AG04450 (cell line): Measurements from ENCODE around the gene C19orf12. TPM values are rescaled to one million over a fixed set of nuclear protein-coding genes. Genes with fewer than 3 reads are reported as not detected.

Experiments used
- CTCF ChIA-PET: fragments of 300-600, 350-600 bp; formaldehyde crosslinking; extraction: SDS; loops from one replicate; lab custom pipeline; 2022; ENCODE audit warnings: antibody characterized with exemption, inconsistent platforms; lab: Charles Lee
- POLR2A ChIA-PET: fragments of 350-600 bp; formaldehyde crosslinking; extraction: SDS; loops from one replicate; lab custom pipeline; 2021; ENCODE audit warnings: antibody characterized with exemption, inconsistent platforms; lab: Yijun Ruan, JAX
- DNase-seq: peaks from one replicate; pipeline ENCODE4 v3.0.0-alpha.2; 2011; ENCODE audit warnings: low read depth, low spot score
- H3K27ac ChIP-seq: one replicate; pipeline ENCODE4 v1.5.1; 2012; ENCODE audit warnings: low read depth, low read length, control low read depth
- H3K27me3 ChIP-seq: one replicate; pipeline ENCODE4 v1.6.0; 2012; ENCODE audit warnings: low read length; ENCODE audit not compliant: control insufficient read depth, insufficient read depth
- H3K4me3 ChIP-seq: 2 replicates; pipeline ENCODE4 v1.5.1; 2011; ENCODE audit warnings: mild to moderate bottlenecking, low read depth, low read length, control low read depth
- H3K9me3 ChIP-seq: 2 replicates; pipeline ENCODE4 v1.5.1; 2012; ENCODE audit warnings: low read length; ENCODE audit not compliant: control insufficient read depth, insufficient read depth
- CTCF ChIP-seq: IDR thresholded peaks from 2 replicates; pipeline ENCODE4 v1.5.1; 2011; ENCODE audit warnings: low read depth, low read length, control low read depth, inconsistent platforms
- polyA plus RNA-seq: library from polyadenylated mRNA; depleted of rRNA; stranded (reverse); fragments of >200 nt; gene quantifications from 2 replicates; pipeline ENCODE4 v1.2.3, GENCODE V29; 2011; rRNA removed

Gene C19orf12
- polyA plus RNA-seq, 1 experiment: 27.9 TPM

- Histone ChIP-seq H3K27ac (no peak overlapping the region), H3K4me3 (no peak overlapping the region), H3K9me3 (no peaks in the 10 kb centered on the region), H3K27me3 (peaks cover 5% of the 10 kb centered on the region)
- ChIA-PET POLR2A (no interaction called here), CTCF (no interaction called here)
- no peak for TF ChIP-seq CTCF
- DNase-seq: no peak
Measured at GRCh38 chr19:29650772-29651387, 64.2 kb downstream of the C19orf12 start.

Other genes starting within 250 kb of the C19orf12 start
- gene VSTM2B, start 189.3 kb downstream of the C19orf12 start, polyA plus RNA-seq: not detected in 2 replicates
- gene POP4, start 109.0 kb downstream of the C19orf12 start, polyA plus RNA-seq: 74.1 and 87.4 TPM in 2 replicates
- gene PLEKHF1, start 49.8 kb downstream of the C19orf12 start, polyA plus RNA-seq: 5.4 and 6.4 TPM in 2 replicates
- 3.7 and 4.8 TPM in 2 replicates for gene CCNE1, start 96.7 kb upstream of the C19orf12 start, polyA plus RNA-seq
- gene URI1, start 227.0 kb upstream of the C19orf12 start, polyA plus RNA-seq: 55.2 and 79.0 TPM in 2 replicates